Smooth muscle cell (in vitro differentiated cells): ENCODE results near the gene CARD11. TPM values are rescaled to one million over a fixed set of nuclear protein-coding genes. Genes with fewer than 3 reads are reported as not detected.

ENCODE experiments used
- DNase-seq: peaks from one replicate; lab custom pipeline; 2025; ENCODE audit not compliant: unreplicated experiment; lab: John Stamatoyannopoulos, UW
- H2AFZ ChIP-seq: fragments of 200-600 bp; sonication (generic); 2 replicates; pipeline ENCODE4 v1.6.0; 2016; ENCODE audit warnings: antibody characterized with exemption, low read depth, mild to moderate bottlenecking
- H3F3A ChIP-seq: fragments of 200-600 bp; sonication (generic); 2 replicates; pipeline ENCODE4 v1.6.0; 2017; ENCODE audit warnings: antibody characterized with exemption, low read depth
- H3K27ac ChIP-seq: fragments of 200-600 bp; sonication (generic); 2 replicates; pipeline ENCODE4 v1.5.1; 2016; ENCODE audit warnings: low read depth, mild to moderate bottlenecking
- H3K27me3 ChIP-seq: fragments of 200-600 bp; sonication (generic); 2 replicates; pipeline ENCODE4 v1.6.1; 2016; ENCODE audit warnings: low read depth, mild to moderate bottlenecking
- H3K36me3 ChIP-seq: fragments of 200-600 bp; sonication (generic); 2 replicates; pipeline ENCODE4 v1.5.1; 2016; ENCODE audit warnings: low read depth
- H3K4me1 ChIP-seq: fragments of 200-600 bp; sonication (generic); 2 replicates; pipeline ENCODE4 v1.5.1; 2016; ENCODE audit warnings: low read depth
- H3K4me2 ChIP-seq: fragments of 200-600 bp; sonication (generic); 2 replicates; pipeline ENCODE4 v1.6.0; 2016; ENCODE audit warnings: mild to moderate bottlenecking
- H3K4me3 ChIP-seq: fragments of 200-600 bp; sonication (generic); 2 replicates; pipeline ENCODE4 v1.5.1; 2016; ENCODE audit warnings: mild to moderate bottlenecking
- H3K79me2 ChIP-seq: fragments of 200-600 bp; sonication (generic); 2 replicates; pipeline ENCODE4 v1.6.0; 2016; ENCODE audit warnings: low read depth, mild to moderate bottlenecking
- H3K9ac ChIP-seq: fragments of 200-600 bp; sonication (generic); 2 replicates; pipeline ENCODE4 v1.6.0; 2016; ENCODE audit warnings: low read depth
- H3K9me3 ChIP-seq: fragments of 200-600 bp; sonication (generic); replicated peaks from 2 replicates; pipeline ENCODE4 v1.5.1; 2016; ENCODE audit warnings: low read depth
- H4K20me1 ChIP-seq: fragments of 200-600 bp; sonication (generic); 2 replicates; pipeline ENCODE4 v1.6.0; 2016; ENCODE audit warnings: low read depth
- CTCF ChIP-seq: fragments of 200-600 bp; sonication (generic); IDR thresholded peaks from 2 replicates; pipeline ENCODE4 v1.5.1; 2017; ENCODE audit warnings: borderline replicate concordance, mild to moderate bottlenecking, antibody characterized with exemption; ENCODE audit not compliant: insufficient read depth, poor library complexity, severe bottlenecking
- WGBS: methylation state at CpG from one replicate; pipeline ENCODE4 v1.1.7; 2016; ENCODE audit warnings: low lambda C conversion rate; 5-methylcytosine and 5-hydroxymethylcytosine counted together
- polyA plus RNA-seq: library from polyadenylated mRNA; unstranded; fragments of >200 nt; fragmentation: Nextera tagmentation; extraction: Ambion mirVana; gene quantifications from 2 replicates; pipeline ENCODE4 v1.2.1, GENCODE V29; 2016
- total RNA-seq: library from RNA; depleted of rRNA; stranded (reverse); fragments of >200 nt; gene quantifications from 2 replicates; pipeline ENCODE4 v1.2.3, GENCODE V29; 2014

Gene CARD11
- total and polyA plus RNA-seq, 2 experiments from 2014 or later: 1.3 to 2.4 TPM

GRCh38 chr7:2913760-2914387 lies 129.8 kb downstream of the CARD11 start:
- no peak for DNase-seq
- Histone ChIP-seq H3K79me2 (no peaks in the 10 kb centered on the region), H2AFZ (no peak overlapping the region), H3K36me3 (no peaks in the 10 kb centered on the region), H3K27me3 (no peaks in the 10 kb centered on the region), H3K9ac (no peak overlapping the region), H4K20me1 (no peaks in the 10 kb centered on the region), H3K4me1 (no peaks in the 10 kb centered on the region), H3K4me3 (no peak overlapping the region), H3K27ac (no peak overlapping the region), H3K4me2 (no peak overlapping the region), H3F3A (no peaks in the 10 kb centered on the region), H3K9me3 (no peaks in the 10 kb centered on the region)
- 92% methylated on average over 26 of the region's 26 CpGs for WGBS
- no peak for TF ChIP-seq CTCF

GRCh38 chr7:2912684-2913439 lies 130.8 kb downstream of the CARD11 start:
- TF ChIP-seq CTCF: no peak
- no peaks in the 10 kb centered on the region for H3F3A ChIP-seq
- no peaks in the 10 kb centered on the region for H3K27me3 ChIP-seq
- H3K4me1 ChIP-seq: no peaks in the 10 kb centered on the region
- H4K20me1 ChIP-seq: no peaks in the 10 kb centered on the region
- DNase-seq: no peak
- no peak overlapping the region for H3K4me2 ChIP-seq
- no peaks in the 10 kb centered on the region for H3K9me3 ChIP-seq
- no peak overlapping the region for H3K9ac ChIP-seq
- H3K36me3 ChIP-seq: no peaks in the 10 kb centered on the region
- H3K4me3 ChIP-seq: no peak overlapping the region
- H3K79me2 ChIP-seq: no peaks in the 10 kb centered on the region
- no peak overlapping the region for H2AFZ ChIP-seq
- no peak overlapping the region for H3K27ac ChIP-seq
- 97% methylated on average over 13 of the region's 16 CpGs for WGBS

GRCh38 chr7:2911466-2911865 lies 132.2 kb downstream of the CARD11 start:
- 82% methylated on average over 13 of the region's 13 CpGs for WGBS
- Histone ChIP-seq H2AFZ (no peak overlapping the region), H3K4me2 (no peak overlapping the region), H3K4me3 (no peak overlapping the region), H3K27me3 (no peaks in the 10 kb centered on the region), H3K9ac (no peak overlapping the region), H3K36me3 (no peaks in the 10 kb centered on the region), H4K20me1 (no peaks in the 10 kb centered on the region), H3K4me1 (no peaks in the 10 kb centered on the region), H3K9me3 (no peaks in the 10 kb centered on the region), H3K79me2 (no peaks in the 10 kb centered on the region), H3K27ac (no peak overlapping the region), H3F3A (no peaks in the 10 kb centered on the region)
- DNase-seq: no peak
- no peak for TF ChIP-seq CTCF
